Measurements from ENCODE around the gene ACER3.
"Not testable (repeated sequence)": the region's sequence is repeated elsewhere in the genome, so short reads cannot be mapped to it uniquely, and the experiment has no call there.

The ACER3 gene

DNA sequence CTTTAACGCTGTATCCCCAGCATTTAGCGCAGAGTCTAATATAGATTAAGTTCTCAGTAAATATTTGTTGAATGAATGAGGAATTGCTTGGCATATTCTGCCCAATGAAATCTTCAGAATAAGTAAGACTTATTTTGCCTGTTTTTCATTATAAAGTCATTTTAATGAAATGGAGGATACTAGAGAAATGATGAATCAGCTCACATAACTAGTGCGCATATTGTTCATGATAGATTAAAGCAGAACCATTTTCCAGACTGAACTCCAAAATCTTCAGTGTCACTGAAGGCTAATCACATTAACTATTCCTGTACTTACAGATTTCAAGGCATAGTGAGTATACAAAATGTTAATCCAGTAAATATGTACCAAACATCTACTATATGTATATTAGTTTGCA, 29.6 kb downstream of the ACER3 start:
- Histone ChIP-seq H3K9me3 (ENCODE audit: control insufficient read depth in 1 of 2, low read length in 2 of 2) (no peaks in the 10 kb centered on the region), H3K36me3 (ENCODE audit: control insufficient read depth in 1 of 2, insufficient read depth in 2 of 2, low read length in 2 of 2) (no peaks in the 10 kb centered on the region), H3K9ac (ENCODE audit: low read depth in 1 of 2, low read length in 2 of 2) (no peak overlapping the region), H3K27ac (ENCODE audit: low read depth, low read length) (no peak overlapping the region), H3K4me1 (ENCODE audit: control insufficient read depth in 1 of 2, insufficient read depth in 2 of 2, low read length in 2 of 2) (peaks cover 9 to 12% of the 10 kb centered on the region in 2 donors), H3K27me3 (ENCODE audit: control insufficient read depth in 1 of 2, insufficient read depth in 2 of 2, low read length in 2 of 2) (no peaks in the 10 kb centered on the region), H3K4me3 (ENCODE audit: low read depth in 1 of 2, low read length in 2 of 2) (no peak overlapping the region)

DNA sequence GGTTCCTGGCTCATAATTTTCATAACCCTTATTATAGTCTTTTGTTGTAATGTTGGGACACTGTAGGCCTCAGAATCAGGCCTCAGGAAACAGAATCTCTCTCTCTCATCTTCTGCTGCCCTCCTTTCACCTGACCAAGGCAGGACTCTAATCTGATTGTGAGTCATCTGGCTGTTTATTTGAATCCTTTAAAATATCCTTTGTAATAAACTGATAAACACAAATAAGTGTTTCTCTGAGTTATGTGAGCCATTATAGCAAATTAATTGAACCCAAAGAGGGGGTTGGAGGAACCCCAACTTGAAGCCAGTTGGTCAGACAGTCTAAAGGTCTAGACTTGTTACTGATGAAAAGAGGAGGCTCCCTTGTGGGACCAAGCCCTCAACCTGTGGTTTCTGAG, 30.6 kb downstream of the ACER3 start:
- Histone ChIP-seq H3K4me3 (ENCODE audit: low read depth in 1 of 2, low read length in 2 of 2) (no peak overlapping the region), H3K9ac (ENCODE audit: low read depth in 1 of 2, low read length in 2 of 2) (no peak overlapping the region), H3K9me3 (ENCODE audit: control insufficient read depth in 1 of 2, low read length in 2 of 2) (no peaks in the 10 kb centered on the region), H3K4me1 (ENCODE audit: control insufficient read depth in 1 of 2, insufficient read depth in 2 of 2, low read length in 2 of 2) (peaks cover 7 to 9% of the 10 kb centered on the region in 2 donors), H3K27ac (ENCODE audit: low read depth, low read length) (no peak overlapping the region), H3K27me3 (ENCODE audit: control insufficient read depth in 1 of 2, insufficient read depth in 2 of 2, low read length in 2 of 2) (no peaks in the 10 kb centered on the region), H3K36me3 (ENCODE audit: control insufficient read depth in 1 of 2, insufficient read depth in 2 of 2, low read length in 2 of 2) (no peaks in the 10 kb centered on the region)

DNA sequence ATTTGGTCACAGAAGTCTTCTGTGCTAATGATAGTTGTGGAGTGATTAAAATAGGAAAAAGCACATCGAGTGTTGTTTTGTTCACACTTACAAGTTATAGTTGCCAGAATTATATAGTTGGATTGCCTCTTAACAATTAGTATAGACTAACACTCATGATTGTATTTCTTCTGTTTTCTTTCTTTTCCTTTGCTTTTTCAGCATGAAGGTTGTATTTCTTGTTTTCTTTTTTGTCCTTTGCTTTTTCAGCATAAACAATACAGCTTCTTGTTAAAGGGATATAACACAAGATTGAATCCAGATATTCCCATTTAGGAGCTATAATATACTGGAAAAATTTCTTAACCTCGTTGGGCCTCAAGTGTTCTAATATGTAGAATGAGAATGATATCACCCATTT, 31.1 kb downstream of the ACER3 start:
- no peaks in the 10 kb centered on the region for H3K36me3 ChIP-seq (ENCODE audit: control insufficient read depth in 1 of 2, insufficient read depth in 2 of 2, low read length in 2 of 2)
- no peak overlapping the region for H3K4me3 ChIP-seq (ENCODE audit: low read depth in 1 of 2, low read length in 2 of 2)
- H3K9me3 ChIP-seq (ENCODE audit: control insufficient read depth in 1 of 2, low read length in 2 of 2) = no peaks in the 10 kb centered on the region
- no peaks in the 10 kb centered on the region for H3K27me3 ChIP-seq (ENCODE audit: control insufficient read depth in 1 of 2, insufficient read depth in 2 of 2, low read length in 2 of 2)
- no peak overlapping the region for H3K27ac ChIP-seq (ENCODE audit: low read depth, low read length)
- H3K4me1 ChIP-seq (ENCODE audit: control insufficient read depth in 1 of 2, insufficient read depth in 2 of 2, low read length in 2 of 2) = peaks cover 7 to 9% of the 10 kb centered on the region in 2 donors
- no peak overlapping the region for H3K9ac ChIP-seq (ENCODE audit: low read depth in 1 of 2, low read length in 2 of 2)

DNA sequence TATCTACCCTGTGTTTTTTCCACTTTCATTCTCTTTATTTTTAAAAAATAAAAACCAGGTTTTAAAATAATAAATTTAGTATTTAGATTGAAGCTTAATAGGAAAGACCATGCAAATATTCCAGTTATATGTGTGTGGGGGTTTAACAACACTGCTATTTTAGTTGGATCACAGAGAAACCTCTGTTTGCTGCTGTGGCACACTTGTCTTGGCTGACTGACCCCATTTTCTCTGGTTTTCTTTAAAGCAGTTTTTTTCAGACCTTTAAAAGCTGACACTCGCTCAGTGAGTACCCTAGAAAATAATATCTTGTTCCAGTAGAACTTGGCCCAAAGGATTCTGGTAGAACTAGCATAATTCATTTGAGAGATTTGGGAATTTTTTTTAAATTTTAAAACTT, 31.6 kb downstream of the ACER3 start:
- Histone ChIP-seq H3K36me3 (ENCODE audit: control insufficient read depth in 1 of 2, insufficient read depth in 2 of 2, low read length in 2 of 2) (no peaks in the 10 kb centered on the region), H3K4me3 (ENCODE audit: low read depth in 1 of 2, low read length in 2 of 2) (no peak overlapping the region), H3K27ac (ENCODE audit: low read depth, low read length) (no peak overlapping the region), H3K9me3 (ENCODE audit: control insufficient read depth in 1 of 2, low read length in 2 of 2) (no peaks in the 10 kb centered on the region), H3K27me3 (ENCODE audit: control insufficient read depth in 1 of 2, insufficient read depth in 2 of 2, low read length in 2 of 2) (no peaks in the 10 kb centered on the region), H3K4me1 (ENCODE audit: control insufficient read depth in 1 of 2, insufficient read depth in 2 of 2, low read length in 2 of 2) (peaks cover 7 to 9% of the 10 kb centered on the region in 2 donors), H3K9ac (ENCODE audit: low read depth in 1 of 2, low read length in 2 of 2) (no peak overlapping the region)

DNA sequence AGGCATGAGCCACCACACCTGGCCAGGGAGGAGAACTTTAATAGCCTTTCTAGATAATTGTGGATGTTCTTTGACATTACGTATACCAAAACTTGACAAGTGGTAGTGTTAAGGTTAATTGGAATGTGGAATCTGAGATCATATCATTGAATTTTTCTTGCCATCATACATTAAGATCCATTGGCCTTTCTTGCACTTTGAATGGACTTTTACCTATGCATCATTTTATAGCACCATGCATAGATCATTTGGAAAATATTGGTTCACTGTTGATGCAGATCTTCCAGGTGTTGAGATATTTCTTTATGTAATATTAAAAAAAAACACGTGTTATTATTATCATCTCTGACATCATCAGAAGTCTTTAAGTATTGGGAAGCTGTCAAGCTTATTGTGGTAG, 36.5 kb downstream of the ACER3 start:
- Histone ChIP-seq H3K27me3 (ENCODE audit: control insufficient read depth in 1 of 2, insufficient read depth in 2 of 2, low read length in 2 of 2) (no peaks in the 10 kb centered on the region), H3K27ac (ENCODE audit: low read depth, low read length) (no peak overlapping the region), H3K9me3 (ENCODE audit: control insufficient read depth in 1 of 2, low read length in 2 of 2) (no peaks in the 10 kb centered on the region), H3K4me1 (ENCODE audit: control insufficient read depth in 1 of 2, insufficient read depth in 2 of 2, low read length in 2 of 2) (no peaks in the 10 kb centered on the region), H3K4me3 (ENCODE audit: low read depth in 1 of 2, low read length in 2 of 2) (no peak overlapping the region), H3K36me3 (ENCODE audit: control insufficient read depth in 1 of 2, insufficient read depth in 2 of 2, low read length in 2 of 2) (no peaks in the 10 kb centered on the region), H3K9ac (ENCODE audit: low read depth in 1 of 2, low read length in 2 of 2) (no peak overlapping the region)

DNA sequence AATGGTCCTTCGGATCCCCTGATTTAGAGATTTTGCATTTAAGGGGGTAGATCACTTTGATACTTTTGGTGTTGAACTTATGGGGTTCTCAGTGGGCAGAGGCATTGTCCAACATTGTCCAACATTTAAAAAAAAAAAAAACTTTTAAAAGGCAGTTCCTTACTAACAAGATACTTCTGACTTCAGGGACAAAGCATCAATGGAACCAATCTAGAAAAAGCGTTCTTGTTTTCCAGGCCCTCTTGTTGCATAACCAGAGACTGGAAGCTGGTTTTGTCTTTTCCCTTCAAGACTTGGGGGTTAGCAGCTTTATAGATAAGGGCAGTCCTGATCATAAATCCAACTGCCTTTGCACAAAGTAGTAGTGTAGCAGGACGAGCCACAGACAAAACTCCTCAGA, 40.4 kb downstream of the ACER3 start:
- no peak overlapping the region for H3K27ac ChIP-seq (ENCODE audit: low read depth, low read length)
- H3K27me3 ChIP-seq (ENCODE audit: control insufficient read depth in 1 of 2, insufficient read depth in 2 of 2, low read length in 2 of 2) = no peaks in the 10 kb centered on the region
- peaks cover 1 to 2% of the 10 kb centered on the region in 2 donors for H3K9me3 ChIP-seq (ENCODE audit: control insufficient read depth in 1 of 2, low read length in 2 of 2)
- H3K9ac ChIP-seq (ENCODE audit: low read depth in 1 of 2, low read length in 2 of 2) = no peak overlapping the region
- H3K4me3 ChIP-seq (ENCODE audit: low read depth in 1 of 2, low read length in 2 of 2) = no peak overlapping the region
- no peaks in the 10 kb centered on the region for H3K4me1 ChIP-seq (ENCODE audit: control insufficient read depth in 1 of 2, insufficient read depth in 2 of 2, low read length in 2 of 2)
- no peaks in the 10 kb centered on the region for H3K36me3 ChIP-seq (ENCODE audit: control insufficient read depth in 1 of 2, insufficient read depth in 2 of 2, low read length in 2 of 2)

DNA sequence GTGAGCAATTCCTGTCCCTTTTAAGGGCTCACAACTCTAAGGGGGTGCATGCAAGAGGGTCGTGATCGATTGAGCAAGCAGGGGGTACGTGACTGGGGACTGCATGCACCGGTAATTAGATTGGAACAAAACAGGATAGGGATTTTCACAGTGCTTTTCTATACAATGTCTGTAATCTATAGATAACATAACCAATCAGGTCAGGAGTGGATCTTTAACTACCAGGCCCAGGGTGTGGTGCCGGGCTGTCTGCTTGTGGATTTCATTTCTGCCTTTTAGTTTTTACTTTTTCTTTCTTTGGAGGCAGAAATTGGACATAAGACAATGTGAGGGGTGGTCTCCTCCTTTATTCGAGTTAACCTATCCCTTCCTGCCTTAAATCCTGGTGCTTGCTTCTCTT, 40.9 kb downstream of the ACER3 start:
- H3K36me3 ChIP-seq (ENCODE audit: control insufficient read depth in 1 of 2, insufficient read depth in 2 of 2, low read length in 2 of 2); H3K9me3 ChIP-seq (ENCODE audit: control insufficient read depth in 1 of 2, low read length in 2 of 2); H3K4me3 ChIP-seq (ENCODE audit: low read depth in 1 of 2, low read length in 2 of 2); H3K27me3 ChIP-seq (ENCODE audit: control insufficient read depth in 1 of 2, insufficient read depth in 2 of 2, low read length in 2 of 2); H3K27ac ChIP-seq (ENCODE audit: low read depth, low read length); H3K4me1 ChIP-seq (ENCODE audit: control insufficient read depth in 1 of 2, insufficient read depth in 2 of 2, low read length in 2 of 2); H3K9ac ChIP-seq (ENCODE audit: low read depth in 1 of 2, low read length in 2 of 2): not testable (repeated sequence)

DNA sequence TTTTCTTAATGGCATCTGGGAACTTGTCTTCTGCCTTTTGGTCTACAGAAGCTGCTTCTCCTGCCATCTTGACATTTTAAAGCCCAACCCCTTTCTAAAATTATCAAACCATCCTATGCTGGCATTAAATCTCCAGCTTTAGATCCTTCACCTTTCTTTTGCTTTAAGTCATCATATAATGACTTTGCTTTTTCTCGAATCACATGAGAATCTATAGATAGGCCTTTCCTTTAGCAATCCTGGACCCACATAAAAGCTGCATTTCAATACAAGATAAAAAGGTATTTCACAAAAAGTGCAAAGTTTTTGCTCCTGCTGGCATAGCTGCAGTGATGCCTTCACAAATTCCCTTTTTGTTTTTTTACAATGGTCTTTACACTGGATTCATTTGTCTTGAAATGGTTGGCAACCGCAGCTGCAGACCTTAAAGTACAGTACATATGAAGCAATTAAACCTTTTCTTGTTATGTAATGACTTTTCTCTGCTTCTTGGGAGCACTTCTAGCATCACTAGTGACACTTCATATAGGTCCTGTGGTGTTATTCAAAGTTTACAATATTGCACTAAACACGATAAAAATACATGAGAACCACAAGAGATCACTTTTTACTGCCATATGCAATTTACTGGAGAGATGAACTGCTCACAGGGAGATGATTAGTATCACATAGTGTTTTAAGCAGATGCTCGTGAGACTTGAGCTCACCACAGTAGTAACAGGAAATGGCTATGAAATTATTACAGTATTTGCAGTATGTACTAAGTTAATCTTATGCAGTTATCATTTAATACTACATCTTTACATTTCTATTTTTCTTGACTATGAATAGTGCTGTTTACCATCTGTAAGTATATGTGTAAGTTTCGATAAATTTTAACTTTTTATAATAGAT, 41.6 kb downstream of the ACER3 start:
- no peaks in the 10 kb centered on the region for H3K4me1 ChIP-seq (ENCODE audit: control insufficient read depth in 1 of 2, insufficient read depth in 2 of 2, low read length in 2 of 2)
- H3K27ac ChIP-seq (ENCODE audit: low read depth, low read length) = no peak overlapping the region
- H3K9ac ChIP-seq (ENCODE audit: low read depth in 1 of 2, low read length in 2 of 2) = no peak overlapping the region

DNA sequence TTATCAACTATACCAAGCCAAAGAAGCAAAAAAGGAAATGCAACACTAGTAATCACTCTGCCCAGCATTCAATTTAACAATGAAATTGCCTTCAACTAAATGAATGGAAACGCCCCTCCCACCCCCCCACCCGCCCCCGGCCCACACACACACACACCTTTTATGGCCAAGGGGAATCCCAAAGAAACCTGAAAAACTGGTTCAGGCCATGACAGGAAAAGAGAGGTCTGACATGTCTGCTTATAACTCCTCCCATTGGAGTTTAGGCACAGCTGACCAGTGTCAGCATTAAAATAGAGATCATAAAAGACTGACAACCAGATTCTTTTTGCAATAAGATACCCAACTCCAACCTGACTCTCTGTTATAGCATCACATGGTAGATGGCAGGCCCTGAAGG, 42.6 kb downstream of the ACER3 start:
- H3K4me3 ChIP-seq (ENCODE audit: low read depth in 1 of 2, low read length in 2 of 2) = no peak overlapping the region
- no peaks in the 10 kb centered on the region for H3K36me3 ChIP-seq (ENCODE audit: control insufficient read depth in 1 of 2, insufficient read depth in 2 of 2, low read length in 2 of 2)
- H3K4me1 ChIP-seq (ENCODE audit: control insufficient read depth in 1 of 2, insufficient read depth in 2 of 2, low read length in 2 of 2) = no peaks in the 10 kb centered on the region
- peaks cover 4 to 5% of the 10 kb centered on the region in 2 donors for H3K9me3 ChIP-seq (ENCODE audit: control insufficient read depth in 1 of 2, low read length in 2 of 2)
- H3K27me3 ChIP-seq (ENCODE audit: control insufficient read depth in 1 of 2, insufficient read depth in 2 of 2, low read length in 2 of 2) = no peaks in the 10 kb centered on the region
- no peak overlapping the region for H3K9ac ChIP-seq (ENCODE audit: low read depth in 1 of 2, low read length in 2 of 2)
- H3K27ac ChIP-seq (ENCODE audit: low read depth, low read length) = no peak overlapping the region

More for the DNA sequence above, 41.6 kb downstream of the ACER3 start:
- H3K27me3 ChIP-seq (ENCODE audit: control insufficient read depth in 1 of 2, insufficient read depth in 2 of 2, low read length in 2 of 2) = no peaks in the 10 kb centered on the region
- H3K9me3 ChIP-seq (ENCODE audit: control insufficient read depth in 1 of 2, low read length in 2 of 2) = peaks cover 4 to 5% of the 10 kb centered on the region in 2 donors
- H3K4me3 ChIP-seq (ENCODE audit: low read depth in 1 of 2, low read length in 2 of 2) = no peak overlapping the region
- no peaks in the 10 kb centered on the region for H3K36me3 ChIP-seq (ENCODE audit: control insufficient read depth in 1 of 2, insufficient read depth in 2 of 2, low read length in 2 of 2)

DNA sequence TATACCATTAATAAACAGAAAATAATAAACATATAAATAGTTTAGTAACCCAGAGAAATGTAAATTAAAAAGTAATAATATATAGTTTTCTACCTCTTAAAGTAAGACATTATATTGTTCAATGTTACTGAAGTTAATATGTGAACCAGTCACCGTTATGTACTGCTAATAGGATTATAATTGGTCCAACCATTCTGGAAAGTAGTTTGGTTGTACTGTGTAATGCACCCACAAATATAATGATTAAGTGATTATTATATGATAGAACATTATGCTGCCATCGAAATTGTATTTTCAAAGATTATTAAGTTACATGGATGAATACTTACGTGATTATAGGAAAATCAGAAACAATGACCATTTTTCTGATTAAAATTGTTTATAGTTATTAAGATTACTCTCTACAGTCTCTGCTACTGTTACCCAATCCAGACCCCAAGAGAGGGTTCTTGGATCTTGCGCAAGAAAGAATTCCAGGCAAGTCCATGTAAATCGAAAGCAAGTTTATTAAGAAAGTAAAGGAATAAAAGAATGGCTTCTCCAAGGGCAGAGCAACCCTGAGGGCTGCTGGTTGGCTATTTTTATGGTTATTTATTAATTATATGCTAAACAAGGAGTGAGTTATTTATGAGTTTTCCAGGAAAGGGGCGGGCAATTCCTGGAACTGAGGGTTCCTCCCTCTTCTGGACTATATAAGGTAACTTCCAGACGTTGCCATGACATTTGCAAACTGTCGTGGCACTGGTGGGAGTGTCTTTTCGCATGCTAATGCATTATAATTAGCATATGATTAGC, 50.1 kb downstream of the ACER3 start:
- Histone ChIP-seq H3K27me3 (ENCODE audit: control insufficient read depth in 1 of 2, insufficient read depth in 2 of 2, low read length in 2 of 2) (no peaks in the 10 kb centered on the region), H3K4me3 (ENCODE audit: low read depth in 1 of 2, low read length in 2 of 2) (no peak overlapping the region), H3K36me3 (ENCODE audit: control insufficient read depth in 1 of 2, insufficient read depth in 2 of 2, low read length in 2 of 2) (no peaks in the 10 kb centered on the region), H3K9ac (ENCODE audit: low read depth in 1 of 2, low read length in 2 of 2) (no peak overlapping the region), H3K27ac (ENCODE audit: low read depth, low read length) (no peak overlapping the region), H3K4me1 (ENCODE audit: control insufficient read depth in 1 of 2, insufficient read depth in 2 of 2, low read length in 2 of 2) (no peaks in the 10 kb centered on the region), H3K9me3 (ENCODE audit: control insufficient read depth in 1 of 2, low read length in 2 of 2) (peaks cover 4 to 5% of the 10 kb centered on the region in 2 donors)

Data from duodenal mucosa (tissue), 2 donors.